ENCODE measurements around the gene TRPV4.

The TRPV4 gene

GRCh38 chr12:109827566-109828550 is 5.3 kb downstream of the TRPV4 start:
- no peak for DNase-seq

GRCh38 chr12:109827080-109827479 is 6.1 kb downstream of the TRPV4 start:
- DNase-seq, result no peak

GRCh38 chr12:109824731-109825130 is 8.5 kb downstream of the TRPV4 start:
- no peak for DNase-seq

- no peak for DNase-seq
Observed at GRCh38 chr12:109822951-109823411, 10.2 kb downstream of the TRPV4 start.

GRCh38 chr12:109822416-109822815 is 10.8 kb downstream of the TRPV4 start:
- no peak for DNase-seq

GRCh38 chr12:109821968-109822367 is 11.2 kb downstream of the TRPV4 start:
- DNase-seq, result no peak

- DNase-seq, result no peak
Observed at GRCh38 chr12:109820816-109821381, 12.3 kb downstream of the TRPV4 start.

- peak; percentile 80 for DNase-seq
Observed at GRCh38 chr12:109818905-109819500, 14.2 kb downstream of the TRPV4 start.

GRCh38 chr12:109818253-109818652 is 14.9 kb downstream of the TRPV4 start:
- no peak for DNase-seq

GRCh38 chr12:109817627-109818231 is 15.5 kb downstream of the TRPV4 start:
- DNase-seq, result no peak

GRCh38 chr12:109816870-109817269 is 16.3 kb downstream of the TRPV4 start:
- no peak for DNase-seq

- no peak for DNase-seq
Observed at GRCh38 chr12:109815757-109816617, 17.2 kb downstream of the TRPV4 start.

GRCh38 chr12:109815225-109815624 is 18.0 kb downstream of the TRPV4 start:
- no peak for DNase-seq

- no peak for DNase-seq
Observed at GRCh38 chr12:109814600-109815150, 18.5 kb downstream of the TRPV4 start.

- DNase-seq, result no peak
Observed at GRCh38 chr12:109813810-109814416, 19.3 kb downstream of the TRPV4 start.

GRCh38 chr12:109811624-109811995 is 21.6 kb downstream of the TRPV4 start:
- DNase-seq, result no peak

- DNase-seq, result no peak
Observed at GRCh38 chr12:109810954-109811623, 22.1 kb downstream of the TRPV4 start.

- no peak for DNase-seq
Observed at GRCh38 chr12:109808876-109809646, 24.1 kb downstream of the TRPV4 start.

- DNase-seq, result no peak
Observed at GRCh38 chr12:109807954-109808643, 25.1 kb downstream of the TRPV4 start.
